Astrocyte (in vitro differentiated cells and primary cell): ENCODE measurements around the gene MFAP2. TPM values are rescaled to one million over a fixed set of nuclear protein-coding genes. Genes with fewer than 3 reads are reported as not detected.

Experiments
- DNase-seq: peaks from one replicate; pipeline ENCODE4 v3.0.0-alpha.2; 2010; ENCODE audit warnings: low read depth
- FAIRE-seq: peaks from 2 replicates; lab custom pipeline; 2011; peaks lifted over from hg19 to GRCh38; lab: Jason Lieb, UNC
- H2AFZ ChIP-seq: 2 replicates; pipeline ENCODE4 v1.6.0; 2012; ENCODE audit warnings: low read depth, low read length, inconsistent platforms
- H3K27ac ChIP-seq: 2 replicates; pipeline ENCODE4 v1.5.1; 2011; ENCODE audit warnings: low read depth, low read length, inconsistent platforms
- H3K27me3 ChIP-seq: 2 replicates; pipeline ENCODE4 v1.6.0; 2011; ENCODE audit warnings: low read length, inconsistent platforms; ENCODE audit not compliant: insufficient read depth
- H3K36me3 ChIP-seq: 2 replicates; pipeline ENCODE4 v1.5.1; 2011; ENCODE audit warnings: low read length, inconsistent platforms; ENCODE audit not compliant: insufficient read depth
- H3K4me1 ChIP-seq: 2 replicates; pipeline ENCODE4 v1.5.1; 2011; ENCODE audit warnings: low read length, inconsistent platforms; ENCODE audit not compliant: insufficient read depth
- H3K4me2 ChIP-seq: 2 replicates; pipeline ENCODE4 v1.6.0; 2012; ENCODE audit warnings: low read length, inconsistent platforms
- H3K4me3 ChIP-seq: 2 replicates; pipeline ENCODE4 v1.5.1; 2011; ENCODE audit warnings: low read depth, mild to moderate bottlenecking, low read length, inconsistent platforms; ENCODE audit not compliant: insufficient read depth
- H3K79me2 ChIP-seq: 2 replicates; pipeline ENCODE4 v1.6.0; 2012; ENCODE audit warnings: mild to moderate bottlenecking, low read length, inconsistent platforms; ENCODE audit not compliant: insufficient read depth
- H3K9ac ChIP-seq: 2 replicates; pipeline ENCODE4 v1.6.0; 2012; ENCODE audit warnings: mild to moderate bottlenecking, low read length, inconsistent platforms
- H3K9me3 ChIP-seq: 2 replicates; pipeline ENCODE4 v1.5.1; 2012; ENCODE audit warnings: low read depth, mild to moderate bottlenecking, low read length, inconsistent platforms; ENCODE audit not compliant: insufficient read depth
- H4K20me1 ChIP-seq: 2 replicates; pipeline ENCODE4 v1.6.0; 2012; ENCODE audit warnings: low read length, inconsistent platforms; ENCODE audit not compliant: insufficient read depth
- H3K27ac Mint-ChIP-seq: one replicate; pipeline ENCODE4 v1.8.0; 2021; ENCODE audit warnings: mild to moderate bottlenecking, mixed read lengths; ENCODE audit not compliant: unreplicated experiment
- H3K27me3 Mint-ChIP-seq: one replicate; pipeline ENCODE4 v1.8.0; 2021; ENCODE audit warnings: low read depth, mixed read lengths; ENCODE audit not compliant: unreplicated experiment
- H3K36me3 Mint-ChIP-seq: one replicate; pipeline ENCODE4 v1.8.0; 2021; ENCODE audit warnings: low read depth, mixed read lengths; ENCODE audit not compliant: unreplicated experiment
- H3K4me1 Mint-ChIP-seq: one replicate; pipeline ENCODE4 v1.8.0; 2021; ENCODE audit warnings: low read depth, mixed read lengths; ENCODE audit not compliant: unreplicated experiment
- H3K4me3 Mint-ChIP-seq: one replicate; pipeline ENCODE4 v1.8.0; 2021; ENCODE audit warnings: mild to moderate bottlenecking, moderate library complexity, mixed read lengths; ENCODE audit not compliant: unreplicated experiment
- H3K9me3 Mint-ChIP-seq: one replicate; pipeline ENCODE4 v1.8.0; 2021; ENCODE audit warnings: mild to moderate bottlenecking, mixed read lengths; ENCODE audit not compliant: unreplicated experiment
- CTCF ChIP-seq: IDR thresholded peaks from 2 replicates; pipeline ENCODE4 v1.5.1; 2011; ENCODE audit warnings: low read depth, mild to moderate bottlenecking, inconsistent platforms, low read length, moderate library complexity; ENCODE audit not compliant: insufficient read depth
- EZH2 ChIP-seq: IDR thresholded peaks from 2 replicates; pipeline ENCODE4 v1.6.1; 2012; ENCODE audit warnings: mild to moderate bottlenecking, low read length, inconsistent platforms; ENCODE audit not compliant: insufficient read depth
- total RNA-seq: library from RNA; stranded (reverse); gene quantifications from 2 replicates; pipeline ENCODE4 v1.2.1, GENCODE V29; 2021

Gene MFAP2
- total RNA-seq, 1 donor from 2014 or later = 121 TPM

DNA sequence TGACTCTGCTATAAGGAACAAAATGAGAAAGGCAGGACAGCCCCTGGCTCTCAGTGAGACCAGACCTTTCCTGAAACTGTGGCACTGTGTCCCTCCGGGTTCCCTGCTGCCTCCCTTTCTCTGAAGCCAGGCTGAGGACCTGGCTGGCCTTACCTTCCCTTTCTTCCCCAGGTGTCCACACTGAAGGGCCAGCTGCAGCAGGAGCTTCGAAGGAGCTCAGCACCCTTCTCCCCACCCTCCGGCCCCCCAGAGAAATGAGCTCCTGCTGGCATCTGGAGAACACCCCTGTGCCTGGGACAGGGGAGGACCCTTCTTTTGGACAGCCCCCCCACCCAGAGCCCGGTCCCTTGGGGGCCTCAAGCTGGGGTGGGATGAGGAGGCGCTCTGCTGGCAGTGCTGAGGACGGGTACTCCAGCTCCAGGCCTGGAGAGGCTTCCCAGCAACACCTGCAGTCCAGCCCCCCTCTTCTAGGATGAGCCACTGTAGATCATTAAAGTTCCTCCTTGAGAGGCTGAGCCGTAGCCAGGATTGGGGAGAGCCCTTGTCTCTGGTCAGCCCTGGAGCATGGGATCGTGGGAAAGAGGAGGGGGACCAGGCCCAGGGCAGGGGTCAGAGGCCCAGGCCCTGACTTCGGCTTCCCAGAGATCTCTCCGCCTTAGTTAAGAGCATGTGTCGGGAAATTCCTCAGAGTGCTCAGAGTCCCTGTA lies 8.1 kb downstream of the MFAP2 start:
- H3K36me3 ChIP-seq = peaks cover 7% of the 10 kb centered on the region
- H3K79me2 ChIP-seq = peaks cover 20% of the 10 kb centered on the region
- H3K4me1 Mint-ChIP-seq = peaks cover under 1% of the 10 kb centered on the region
- H3K27me3 Mint-ChIP-seq = no peaks in the 10 kb centered on the region
- FAIRE-seq (no peak), DNase-seq (no peak)
- no peak overlapping the region for H3K4me2 ChIP-seq
- H3K9ac ChIP-seq = no peak overlapping the region
- H2AFZ ChIP-seq = no peak overlapping the region
- no peaks in the 10 kb centered on the region for H3K9me3 ChIP-seq
- no peak overlapping the region for H3K4me3 ChIP-seq
- H4K20me1 ChIP-seq = peaks cover 52% of the 10 kb centered on the region
- no peaks in the 10 kb centered on the region for H3K27me3 ChIP-seq
- TF ChIP-seq CTCF = no peak
- TF ChIP-seq EZH2 = no peak
- H3K27ac Mint-ChIP-seq = no peak overlapping the region
- H3K4me1 ChIP-seq = peaks cover 14% of the 10 kb centered on the region
- H3K27ac ChIP-seq = no peak overlapping the region
- peaks cover under 1% of the 10 kb centered on the region for H3K36me3 Mint-ChIP-seq
- no peaks in the 10 kb centered on the region for H3K9me3 Mint-ChIP-seq
- no peak overlapping the region for H3K4me3 Mint-ChIP-seq

GRCh38 chr1:16971341-16972188 lies 8.9 kb downstream of the MFAP2 start:
- Histone ChIP-seq H3K4me3 (no peak overlapping the region), H3K9ac (no peak overlapping the region), H3K27ac (no peak overlapping the region), H3K79me2 (peaks cover 12% of the 10 kb centered on the region), H3K9me3 (no peaks in the 10 kb centered on the region), H3K4me2 (no peak overlapping the region), H4K20me1 (peaks cover 44% of the 10 kb centered on the region), H3K36me3 (peaks cover 7% of the 10 kb centered on the region), H2AFZ (no peak overlapping the region), H3K4me1 (peaks cover 22% of the 10 kb centered on the region), H3K27me3 (no peaks in the 10 kb centered on the region)
- no peak for TF ChIP-seq EZH2
- Mint-ChIP-seq H3K4me3 (no peak overlapping the region), H3K9me3 (no peaks in the 10 kb centered on the region), H3K4me1 (peaks cover 2% of the 10 kb centered on the region), H3K27ac (no peak overlapping the region), H3K27me3 (no peaks in the 10 kb centered on the region), H3K36me3 (no peaks in the 10 kb centered on the region)
- DNase-seq (peak; percentile 51), FAIRE-seq (no peak)

GRCh38 chr1:16970132-16970910 lies 10.1 kb downstream of the MFAP2 start:
- TF ChIP-seq CTCF = no peak
- TF ChIP-seq EZH2 = no peak
- peaks cover 8% of the 10 kb centered on the region for H3K36me3 Mint-ChIP-seq
- no peaks in the 10 kb centered on the region for H3K9me3 Mint-ChIP-seq
- Histone ChIP-seq H3K79me2 (peaks cover under 1% of the 10 kb centered on the region), H3K27ac (no peak overlapping the region), H3K4me2 (no peak overlapping the region), H3K4me3 (no peak overlapping the region), H3K9ac (no peak overlapping the region), H3K9me3 (no peaks in the 10 kb centered on the region), H3K4me1 (peaks cover 27% of the 10 kb centered on the region), H3K36me3 (peaks cover 7% of the 10 kb centered on the region), H2AFZ (no peak overlapping the region), H4K20me1 (peaks cover 31% of the 10 kb centered on the region), H3K27me3 (no peaks in the 10 kb centered on the region)
- H3K4me3 Mint-ChIP-seq = no peak overlapping the region
- DNase-seq = no peak
- no peak overlapping the region for H3K27ac Mint-ChIP-seq
- FAIRE-seq = no peak
- H3K27me3 Mint-ChIP-seq = no peaks in the 10 kb centered on the region
- peaks cover 5% of the 10 kb centered on the region for H3K4me1 Mint-ChIP-seq
